GM23248 (cell line): ENCODE measurements around the gene GPR17. TPM values are rescaled to one million over a fixed set of nuclear protein-coding genes. Genes with fewer than 3 reads are reported as not detected.

ENCODE experiments used
- DNase-seq: peaks from one replicate; pipeline ENCODE4 v3.0.0-alpha.2; 2015
- H2AFZ ChIP-seq: fragments of 200-600 bp; sonication (generic); 2 replicates; pipeline ENCODE4 v1.6.1; 2016; ENCODE audit warnings: antibody characterized with exemption
- H3F3A ChIP-seq: fragments of 200-600 bp; sonication (generic); 2 replicates; pipeline ENCODE4 v1.6.1; 2016; ENCODE audit warnings: mild to moderate bottlenecking, antibody characterized with exemption, mixed run types; ENCODE audit not compliant: insufficient read depth
- H3K27ac ChIP-seq: fragments of 200-600 bp; sonication (generic); 2 replicates; pipeline ENCODE4 v1.5.1; 2016; ENCODE audit warnings: mild to moderate bottlenecking
- H3K27me3 ChIP-seq: fragments of 200-600 bp; sonication (generic); replicated peaks from 2 replicates; pipeline ENCODE4 v1.6.1; 2016; ENCODE audit warnings: mild to moderate bottlenecking; ENCODE audit not compliant: insufficient read depth
- H3K36me3 ChIP-seq: fragments of 200-600 bp; sonication (generic); 2 replicates; pipeline ENCODE4 v1.6.1; 2016; ENCODE audit warnings: low read depth, mild to moderate bottlenecking
- H3K4me1 ChIP-seq: fragments of 200-600 bp; sonication (generic); 2 replicates; pipeline ENCODE4 v1.6.1; 2016; ENCODE audit warnings: mild to moderate bottlenecking; ENCODE audit not compliant: insufficient read depth
- H3K4me2 ChIP-seq: fragments of 200-600 bp; sonication (generic); one replicate; pipeline ENCODE4 v1.6.1; 2016; ENCODE audit warnings: mild to moderate bottlenecking; ENCODE audit not compliant: unreplicated experiment
- H3K4me3 ChIP-seq: fragments of 200-600 bp; sonication (generic); 2 replicates; pipeline ENCODE4 v1.5.1; 2016; ENCODE audit warnings: mild to moderate bottlenecking
- H3K79me2 ChIP-seq: fragments of 200-600 bp; sonication (generic); 2 replicates; pipeline ENCODE4 v1.6.1; 2016; ENCODE audit warnings: mild to moderate bottlenecking; ENCODE audit not compliant: insufficient read depth
- H3K9ac ChIP-seq: fragments of 200-600 bp; sonication (generic); 2 replicates; pipeline ENCODE4 v1.6.1; 2016; ENCODE audit warnings: mild to moderate bottlenecking
- H3K9me2 ChIP-seq: fragments of 200-600 bp; sonication (generic); 2 replicates; pipeline ENCODE4 v1.6.1; 2016; ENCODE audit warnings: mixed run types, mild to moderate bottlenecking, moderate library complexity; ENCODE audit not compliant: insufficient read depth
- H3K9me3 ChIP-seq: fragments of 200-600 bp; sonication (generic); one replicate; pipeline ENCODE4 v1.6.1; 2017; ENCODE audit warnings: low read depth
- H4K20me1 ChIP-seq: fragments of 200-600 bp; sonication (generic); 2 replicates; pipeline ENCODE4 v1.6.0; 2016; ENCODE audit not compliant: insufficient read depth
- EZH2 ChIP-seq: fragments of 200-600 bp; sonication (generic); IDR thresholded peaks from 2 replicates; pipeline ENCODE4 v1.6.1; 2018; ENCODE audit warnings: antibody characterized with exemption, mild to moderate bottlenecking; ENCODE audit not compliant: insufficient read depth, poor library complexity, severe bottlenecking
- EZH2phosphoT487 ChIP-seq: fragments of 200-600 bp; sonication (generic); IDR thresholded peaks from 2 replicates; pipeline ENCODE4 v1.6.1; 2018; ENCODE audit warnings: antibody characterized with exemption, moderate library complexity, mild to moderate bottlenecking, low read depth; ENCODE audit not compliant: insufficient read depth
- WGBS, 2 experiments: methylation state at CpG; one replicate each; pipeline ENCODE4 v1.1.6; 2015 to 2017; ENCODE audit warnings: low lambda C conversion rate in 2 of 2, low coverage in 1 of 2; ENCODE audit errors: missing lambda C conversion rate in 2 of 2; 5-methylcytosine and 5-hydroxymethylcytosine counted together
- in situ Hi-C: fragments of 300-500 bp; cut with MboI; formaldehyde crosslinking; loops from 2 replicates; pipeline ENCODE4 v1.15.0; 2020
- polyA plus RNA-seq: library from polyadenylated mRNA; unstranded; fragments of >200 nt; fragmentation: Nextera tagmentation; extraction: Ambion mirVana; gene quantifications from 2 replicates; pipeline ENCODE4 v1.2.1, GENCODE V29; 2016
- total RNA-seq: library from RNA; depleted of rRNA; stranded (reverse); fragments of >200 nt; shearing (Covaris generic); gene quantifications from 2 replicates; pipeline ENCODE4 v1.2.3, GENCODE V29; 2014

The GPR17 gene
- total and polyA plus RNA-seq, 2 experiments from 2014 or later, result 0.11 TPM; not detected in 1

- TF ChIP-seq EZH2phosphoT487, result no peak
- TF ChIP-seq EZH2, result no peak
- no peak for DNase-seq
- no peaks in the 10 kb centered on the region for H3K79me2 ChIP-seq
- H2AFZ ChIP-seq, result no peak overlapping the region
- H3F3A ChIP-seq, result no peaks in the 10 kb centered on the region
- no peaks in the 10 kb centered on the region for H3K9me2 ChIP-seq
- no peaks in the 10 kb centered on the region for H3K9me3 ChIP-seq
- H3K4me2 ChIP-seq, result no peak overlapping the region
- no peaks in the 10 kb centered on the region for H4K20me1 ChIP-seq
- no peaks in the 10 kb centered on the region for H3K27me3 ChIP-seq
- in situ Hi-C loops, result no loop called here
- no peaks in the 10 kb centered on the region for H3K36me3 ChIP-seq
- H3K4me3 ChIP-seq, result no peak overlapping the region
- H3K9ac ChIP-seq, result no peak overlapping the region
- H3K4me1 ChIP-seq, result peaks cover 7% of the 10 kb centered on the region
- H3K27ac ChIP-seq, result no peak overlapping the region
- 95% methylated on average over 12 to 15 of the region's 15 CpGs for WGBS, 2 experiments
Observed at GRCh38 chr2:127643439-127644065, 2.4 kb upstream of the GPR17 start.

- peaks cover 7% of the 10 kb centered on the region for H3K4me1 ChIP-seq
- no peak for DNase-seq
- no peak for TF ChIP-seq EZH2phosphoT487
- TF ChIP-seq EZH2, result no peak
- no peaks in the 10 kb centered on the region for H3K9me2 ChIP-seq
- H4K20me1 ChIP-seq, result no peaks in the 10 kb centered on the region
- H3F3A ChIP-seq, result no peaks in the 10 kb centered on the region
- H3K4me2 ChIP-seq, result no peak overlapping the region
- no peaks in the 10 kb centered on the region for H3K79me2 ChIP-seq
- H3K27ac ChIP-seq, result no peak overlapping the region
- WGBS, 2 experiments, result 86 to 88% methylated on average over 19 of the region's 19 CpGs
- H3K9me3 ChIP-seq, result no peaks in the 10 kb centered on the region
- no peaks in the 10 kb centered on the region for H3K27me3 ChIP-seq
- no peak overlapping the region for H3K4me3 ChIP-seq
- H2AFZ ChIP-seq, result no peak overlapping the region
- in situ Hi-C loops, result no loop called here
- no peak overlapping the region for H3K9ac ChIP-seq
- no peaks in the 10 kb centered on the region for H3K36me3 ChIP-seq
Observed at GRCh38 chr2:127644066-127645025, 1.6 kb upstream of the GPR17 start.

GRCh38 chr2:127645026-127645394, 943 bp upstream of the GPR17 start:
- H3K9me2 ChIP-seq, result no peaks in the 10 kb centered on the region
- no peaks in the 10 kb centered on the region for H3F3A ChIP-seq
- H3K27ac ChIP-seq, result no peak overlapping the region
- H3K4me3 ChIP-seq, result no peak overlapping the region
- H3K4me2 ChIP-seq, result no peak overlapping the region
- no peak overlapping the region for H2AFZ ChIP-seq
- H4K20me1 ChIP-seq, result no peaks in the 10 kb centered on the region
- in situ Hi-C loops, result no loop called here
- no peaks in the 10 kb centered on the region for H3K36me3 ChIP-seq
- H3K9ac ChIP-seq, result no peak overlapping the region
- no peaks in the 10 kb centered on the region for H3K79me2 ChIP-seq
- H3K4me1 ChIP-seq, result peaks cover 7% of the 10 kb centered on the region
- H3K27me3 ChIP-seq, result no peaks in the 10 kb centered on the region
- no peaks in the 10 kb centered on the region for H3K9me3 ChIP-seq
- DNase-seq, result no peak
- TF ChIP-seq EZH2 (no peak), EZH2phosphoT487 (no peak)
- 87 to 93% methylated on average over 1 of the region's 1 CpG for WGBS, 2 experiments

GRCh38 chr2:127646487-127647241, 711 bp downstream of the GPR17 start:
- Histone ChIP-seq H3K79me2 (no peaks in the 10 kb centered on the region), H3K4me1 (peaks cover 7% of the 10 kb centered on the region), H3K9me2 (no peaks in the 10 kb centered on the region), H2AFZ (no peak overlapping the region), H3K9me3 (no peaks in the 10 kb centered on the region), H4K20me1 (no peaks in the 10 kb centered on the region), H3K4me3 (no peak overlapping the region), H3K4me2 (peak overlapping the region; percentile 30), H3F3A (no peaks in the 10 kb centered on the region), H3K27me3 (no peaks in the 10 kb centered on the region), H3K27ac (no peak overlapping the region), H3K36me3 (no peaks in the 10 kb centered on the region), H3K9ac (no peak overlapping the region)
- DNase-seq, result no peak
- in situ Hi-C loops, result no loop called here
- TF ChIP-seq EZH2, result no peak
- no peak for TF ChIP-seq EZH2phosphoT487
- WGBS, 2 experiments, result 78 to 80% methylated on average over 24 of the region's 24 CpGs
